Hematopoietic multipotent progenitor cell (in vitro differentiated cells): ENCODE data around the gene CYB5RL. TPM values are rescaled to one million over a fixed set of nuclear protein-coding genes. Genes with fewer than 3 reads are reported as not detected.
A peak's percentile ranks its signal among the peaks of the same experiment; 100 is the strongest.
"Not testable (repeated sequence)": the region's sequence is repeated elsewhere in the genome, so short reads cannot be mapped to it uniquely, and the experiment has no call there.

Experiments
- DNase-seq, 3 donors: peaks; one replicate each; pipeline ENCODE4 v3.0.0-alpha.2; 2011 to 2015; ENCODE audit warnings: low read depth in 2 of 3, low spot score in 2 of 3
- total RNA-seq: library from RNA; depleted of rRNA; stranded (reverse); fragments of >200 nt; gene quantifications from one replicate; pipeline ENCODE4 v1.2.3, GENCODE V29; 2012

CYB5RL gene
- total RNA-seq, 1 donor: 8.6 TPM

DNA sequence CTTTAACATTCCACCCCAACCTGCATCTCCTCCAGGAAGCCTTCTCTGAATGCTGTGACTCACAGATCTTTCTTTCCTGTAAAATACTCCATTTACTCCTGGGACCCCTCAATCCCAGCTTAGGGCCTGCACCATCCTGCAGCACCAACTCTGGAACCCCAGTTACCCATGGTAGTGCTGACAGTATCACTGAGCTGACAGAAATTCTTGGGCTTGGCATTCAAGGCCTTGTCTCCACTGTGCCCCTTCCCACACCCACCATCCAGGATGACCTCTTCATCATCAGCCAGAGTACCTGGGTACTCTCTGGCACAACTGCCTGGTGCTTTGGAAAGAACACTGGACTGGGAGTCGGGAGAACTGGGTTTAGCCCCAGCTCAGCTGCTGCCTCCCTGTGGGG is 8.3 kb downstream of the CYB5RL start:
- DNase-seq: no peak

DNA sequence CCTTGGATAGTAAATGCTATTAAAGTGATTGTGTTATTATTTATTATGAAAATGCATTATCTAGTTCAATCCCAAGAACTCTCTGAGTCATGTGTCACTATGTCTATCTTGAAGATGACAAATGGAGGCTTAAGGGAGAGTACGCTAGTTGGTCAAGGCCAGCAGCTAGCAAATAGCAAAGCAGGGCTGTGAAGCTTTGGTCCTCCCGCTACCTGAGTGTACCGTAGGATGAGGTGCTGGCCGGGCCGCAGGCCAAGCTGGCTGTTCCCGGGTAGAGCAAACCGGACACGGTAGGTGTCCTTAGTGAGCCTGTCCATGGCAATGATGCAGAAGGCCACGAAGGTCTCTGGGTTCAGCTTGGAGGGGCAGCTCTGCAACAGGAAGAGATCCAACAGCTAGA is 9.3 kb downstream of the CYB5RL start:
- DNase-seq: no peak

GRCh38 chr1:54188291-54188690 is 11.5 kb downstream of the CYB5RL start:
- DNase-seq: no peak

DNA sequence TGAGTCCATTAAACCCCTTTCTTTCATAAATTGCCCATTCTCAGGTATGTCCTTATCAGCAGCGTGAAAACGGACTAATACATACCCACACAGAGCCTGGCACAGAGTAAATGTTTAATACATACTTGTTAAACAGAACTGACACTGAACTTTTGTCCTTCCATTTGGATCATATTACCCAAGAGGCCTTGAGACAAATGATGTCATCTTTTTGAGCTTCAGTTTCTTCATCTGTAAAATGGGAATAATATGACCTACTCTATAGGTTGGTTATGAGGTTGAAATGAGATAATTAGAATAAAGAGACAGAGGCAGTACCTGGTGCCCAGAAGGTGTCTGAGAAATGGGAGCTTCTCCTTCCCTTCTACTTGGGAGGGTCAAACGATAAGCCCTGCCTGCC is 13.8 kb downstream of the CYB5RL start:
- DNase-seq: no peak

DNA sequence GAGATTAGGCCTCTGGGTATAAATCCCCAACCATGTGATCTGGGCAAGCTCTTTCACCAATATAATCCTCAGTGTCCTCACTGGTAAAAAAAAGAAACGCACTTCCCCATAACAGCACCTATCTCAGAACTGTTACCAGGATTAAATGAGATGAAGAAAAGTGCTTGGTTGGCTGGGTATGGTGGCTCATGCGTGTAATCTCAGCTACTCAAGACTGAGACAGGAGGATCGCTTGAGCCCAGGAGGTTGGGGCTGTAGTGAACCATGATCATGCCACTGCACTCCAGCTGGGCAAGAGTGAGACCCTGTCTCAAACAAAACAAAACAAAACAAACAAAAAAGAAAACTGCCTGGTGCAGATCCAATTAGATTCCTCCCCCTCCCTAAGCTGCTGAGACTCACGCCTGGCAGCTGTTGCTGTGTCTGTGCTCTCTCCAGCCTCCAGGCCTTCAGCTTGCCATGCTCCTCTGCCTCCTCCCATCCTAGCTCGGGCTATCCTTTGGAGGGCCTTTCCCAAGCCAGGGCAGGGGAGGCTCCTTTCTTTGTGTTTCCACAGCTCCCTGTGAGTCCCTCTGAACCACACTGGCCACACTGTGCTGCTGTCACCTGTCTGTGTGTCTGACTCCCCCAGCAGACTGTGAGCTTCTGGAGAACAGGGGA is 19.0 kb downstream of the CYB5RL start:
- DNase-seq: no peak

DNA sequence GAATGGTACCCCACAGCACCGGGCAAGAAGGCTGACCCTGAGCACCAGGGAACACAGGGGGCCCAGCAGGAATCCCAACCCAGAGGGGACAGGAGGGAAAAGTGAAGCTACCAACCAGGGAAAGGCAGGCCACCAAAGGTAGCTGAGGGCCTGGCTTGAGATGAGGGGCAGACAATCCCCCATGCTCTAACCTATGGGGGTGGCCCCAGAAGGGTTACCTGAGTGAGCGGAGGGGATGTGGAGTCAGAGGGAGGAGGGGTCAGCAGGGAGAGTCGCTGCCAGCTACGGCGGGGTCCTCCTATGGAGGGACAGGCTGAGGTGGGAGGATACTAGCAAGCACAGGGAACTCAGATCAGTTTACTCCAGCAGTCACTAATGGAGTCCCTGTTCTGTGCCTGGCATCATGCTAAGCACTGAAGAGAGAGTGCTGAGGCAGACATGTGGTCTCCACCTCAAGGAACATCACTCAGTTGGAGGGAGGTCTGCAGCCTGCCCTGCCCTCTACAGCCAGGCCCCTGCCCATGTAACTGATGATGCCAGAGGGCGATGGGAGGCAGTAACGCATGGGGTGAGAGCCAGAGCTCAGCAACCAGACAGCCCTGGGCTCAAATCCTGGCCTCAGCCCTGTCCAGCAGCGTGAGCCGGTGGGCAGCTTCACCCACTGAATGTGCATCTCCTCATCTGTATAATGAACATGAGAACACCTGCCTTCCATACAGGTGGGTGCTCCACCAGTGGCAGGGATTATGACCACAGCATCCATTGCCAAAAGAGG is 21.3 kb downstream of the CYB5RL start:
- no peak for DNase-seq

- no peak for DNase-seq
Measured at GRCh38 chr1:54177726-54178125, 22.1 kb downstream of the CYB5RL start.

GRCh38 chr1:54176621-54177327 is 23.1 kb downstream of the CYB5RL start:
- DNase-seq: no peak

- DNase-seq: no peak
Measured at GRCh38 chr1:54174106-54174505, 25.7 kb downstream of the CYB5RL start.

DNA sequence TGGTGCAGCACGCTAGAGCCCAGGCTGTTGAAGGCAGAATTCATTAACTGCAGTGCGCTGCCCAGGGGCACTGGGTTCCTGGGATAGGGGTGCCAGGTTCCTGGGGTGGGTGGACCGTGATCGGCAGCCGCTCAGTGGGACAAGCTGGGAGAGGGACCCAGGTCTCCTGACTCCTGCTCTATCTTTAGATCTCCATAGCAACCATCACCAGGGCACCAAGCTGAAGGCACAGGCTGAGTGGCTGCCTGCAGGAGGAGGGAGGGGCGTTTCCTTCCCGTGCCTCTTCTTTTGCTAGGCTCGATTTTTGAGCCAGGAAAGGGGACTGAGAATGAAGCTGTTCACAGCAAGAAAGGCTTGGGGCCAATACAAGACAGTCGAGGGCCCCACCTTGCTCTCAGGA is 26.1 kb downstream of the CYB5RL start:
- no peak for DNase-seq

DNA sequence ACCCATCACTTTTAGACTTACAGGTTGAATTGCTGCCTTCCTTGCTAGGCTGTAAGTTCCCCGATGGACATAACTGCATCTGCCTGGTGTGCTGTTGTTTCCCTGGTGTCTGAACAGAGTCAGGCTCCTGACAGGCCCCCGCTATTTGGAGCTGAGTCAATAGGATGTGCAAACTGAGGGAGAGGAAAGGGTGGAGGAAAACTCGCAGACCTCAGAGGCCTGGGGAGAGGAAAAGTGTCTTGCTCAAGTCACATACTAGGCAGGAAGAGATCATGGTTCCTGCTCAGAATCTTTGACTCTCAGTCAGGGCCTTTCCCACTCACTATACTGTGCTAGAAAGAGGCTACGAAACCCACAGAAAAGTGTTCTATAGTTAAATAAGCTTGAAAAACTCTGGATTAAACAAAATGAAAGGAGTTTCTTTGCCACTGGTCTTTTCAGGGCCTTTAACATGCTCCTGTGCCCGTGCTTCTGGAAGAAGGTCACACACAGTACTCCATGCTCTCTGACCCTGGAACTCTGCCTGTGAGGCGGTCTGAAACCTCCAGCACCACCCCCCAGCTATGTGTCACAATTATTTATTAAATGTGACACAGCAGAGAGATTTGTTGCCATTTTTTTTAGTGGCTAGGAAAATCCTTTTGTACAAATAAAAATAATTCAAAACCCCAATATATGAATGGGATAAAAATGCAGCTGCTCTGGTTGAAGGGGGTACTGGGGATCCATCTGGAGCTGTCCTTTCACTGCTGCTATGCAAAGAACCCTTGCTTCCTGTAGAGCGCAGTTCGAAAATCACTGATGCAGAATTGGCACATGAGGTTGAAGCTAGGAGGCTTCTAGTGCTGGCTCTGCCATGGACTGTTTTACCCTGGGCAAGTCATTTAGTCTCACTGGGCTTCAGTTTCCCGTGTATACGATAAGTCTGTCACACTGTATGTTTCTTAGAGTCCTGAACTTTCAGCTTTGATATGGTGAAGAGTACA is 26.9 kb downstream of the CYB5RL start:
- DNase-seq: peak in 1 of 3 donors; percentile 1

DNA sequence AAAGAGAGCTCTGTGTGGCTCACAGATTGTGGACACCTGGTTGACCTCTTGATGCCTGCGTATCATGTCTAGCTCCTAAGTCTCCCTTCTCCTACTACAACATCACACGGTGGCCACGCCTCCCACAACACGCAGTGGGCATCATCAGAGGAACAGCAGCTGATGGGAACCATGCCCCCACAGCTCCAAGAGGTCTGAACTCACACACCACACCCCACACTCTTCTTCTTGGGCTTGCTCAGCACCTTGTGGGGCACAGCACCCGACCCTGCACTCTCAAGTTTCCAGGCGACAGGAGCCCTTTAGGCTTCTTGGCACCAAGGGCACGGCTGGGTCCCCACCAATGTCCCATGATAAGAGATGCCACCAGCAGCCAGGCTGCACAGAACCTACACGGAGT is 28.2 kb downstream of the CYB5RL start:
- DNase-seq: no peak

GRCh38 chr1:54171016-54171415 is 28.8 kb downstream of the CYB5RL start:
- no peak for DNase-seq

- DNase-seq: no peak
Measured at GRCh38 chr1:54169068-54169467, 30.8 kb downstream of the CYB5RL start.

DNA sequence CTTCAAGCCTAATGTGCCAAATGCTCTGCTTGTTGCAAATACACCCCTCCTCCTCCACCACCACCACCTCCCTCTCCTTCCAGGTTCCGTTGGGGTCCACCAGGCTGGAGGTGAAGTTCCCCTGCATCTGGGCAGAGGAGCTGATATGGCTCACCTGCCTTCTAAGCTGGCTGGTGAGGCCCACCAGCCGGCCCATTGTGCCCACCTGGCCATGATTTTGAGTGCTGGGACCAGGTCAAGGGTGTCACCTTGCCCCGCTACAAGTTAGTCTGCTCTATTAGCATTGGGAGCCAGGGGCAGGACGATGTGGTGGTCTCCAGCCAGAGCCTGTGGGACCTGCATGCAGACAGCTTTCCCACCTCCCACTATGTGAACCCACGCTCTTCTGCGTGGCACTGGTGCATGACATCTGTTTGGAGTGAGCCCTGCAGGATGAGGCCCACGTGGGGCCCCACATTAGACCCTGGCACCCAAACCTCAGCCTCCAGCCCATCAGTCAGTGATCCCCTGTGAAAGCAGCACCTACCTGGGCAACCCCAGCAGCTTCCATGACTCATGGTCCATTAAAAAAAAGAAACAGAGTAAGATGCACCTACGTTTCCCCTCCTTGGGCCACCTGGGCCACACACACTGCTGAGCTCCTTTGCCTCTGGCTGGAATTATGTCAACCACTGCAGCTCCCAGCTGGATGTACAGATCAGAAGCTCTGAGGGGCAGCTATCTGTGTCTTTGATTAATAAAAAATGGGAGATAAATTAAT is 31.4 kb downstream of the CYB5RL start:
- no peak for DNase-seq

- no peak for DNase-seq
Measured at GRCh38 chr1:54167422-54168139, 32.2 kb downstream of the CYB5RL start.

- DNase-seq: not testable (repeated sequence)
Measured at GRCh38 chr1:54166357-54166756, 33.5 kb downstream of the CYB5RL start.

- no peak for DNase-seq
Measured at GRCh38 chr1:54165146-54165545, 34.7 kb downstream of the CYB5RL start.

GRCh38 chr1:54163573-54163972 is 36.3 kb downstream of the CYB5RL start:
- DNase-seq: no peak
